ENCODE measurements around the gene DNAJC10.

- TF ChIP-seq GATA2 (IDR thresholded peaks at IDR 0.05; ENCODE audit: low read depth, low read length), result no peak
- TF ChIP-seq GATA3 (IDR thresholded peaks at IDR 0.05; ENCODE audit: low read depth, low read length), result no peak
Measured at GRCh38 chr2:182818925-182819324, 102.9 kb downstream of the DNAJC10 start.

All from SH-SY5Y (cell line).